HG03139 (cell line): ENCODE measurements around the gene C20orf141.
"Not testable (repeated sequence)": the region's sequence is repeated elsewhere in the genome, so short reads cannot be mapped to it uniquely, and the experiment has no call there.

Experiments used
- ATAC-seq: cut with Tn5 transposase; IDR thresholded peaks from one replicate; pipeline ENCODE4 v1.9.1; 2021; ENCODE audit not compliant: unreplicated experiment

Gene C20orf141

GRCh38 chr20:2814587-2815051 lies at the start of gene C20orf141:
Gene C20orf141 (plus strand): TSS chr20:2814987. CDS start chr20:2815185, 198 bp downstream.
- ATAC-seq: no peak

DNA sequence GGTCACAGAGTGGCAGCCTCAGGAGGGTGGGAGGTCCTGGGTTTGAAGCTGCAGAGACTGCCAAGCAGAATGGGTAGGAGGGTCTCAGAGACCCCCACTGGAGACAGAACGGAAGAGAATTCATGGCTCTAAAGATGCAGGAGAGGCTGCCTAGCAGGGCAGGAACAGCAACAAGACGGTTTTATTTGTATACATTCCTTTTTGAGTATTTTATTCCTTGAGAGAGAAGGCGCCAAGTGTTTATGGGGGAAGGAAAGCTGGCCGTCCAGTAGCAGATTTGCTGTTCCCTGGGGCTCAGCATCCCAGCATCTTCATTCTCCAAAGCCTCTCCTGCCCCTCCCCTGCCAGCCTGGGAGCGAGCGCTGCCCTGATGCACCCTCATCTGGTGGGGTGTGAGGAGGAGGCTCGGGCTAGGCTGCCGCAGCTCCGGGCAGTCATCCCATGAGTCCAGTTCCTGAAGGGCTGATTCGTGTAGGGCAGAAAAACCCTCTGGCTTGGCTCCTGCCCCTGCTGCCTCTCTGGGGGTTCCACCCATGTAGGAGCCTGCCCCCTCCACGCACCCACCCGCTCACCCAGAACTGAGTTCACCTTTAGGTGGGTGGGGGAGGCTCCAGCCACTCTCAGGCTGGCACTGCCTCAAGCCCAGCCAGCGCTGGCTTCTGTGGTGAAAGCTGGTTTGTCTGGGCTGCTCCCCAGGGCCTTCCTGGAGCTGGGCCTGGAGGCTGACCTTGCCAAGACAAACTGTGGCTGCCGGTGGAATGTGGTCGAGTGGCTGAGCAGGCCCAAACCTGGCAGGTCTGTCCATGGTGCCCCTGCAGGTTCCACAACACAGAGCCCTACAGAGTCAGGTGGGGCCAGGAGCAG lies 46.8 kb upstream of the C20orf141 start:
- ATAC-seq: no peak

GRCh38 chr20:2768632-2769015 lies 46.2 kb upstream of the C20orf141 start:
- no peak for ATAC-seq

DNA sequence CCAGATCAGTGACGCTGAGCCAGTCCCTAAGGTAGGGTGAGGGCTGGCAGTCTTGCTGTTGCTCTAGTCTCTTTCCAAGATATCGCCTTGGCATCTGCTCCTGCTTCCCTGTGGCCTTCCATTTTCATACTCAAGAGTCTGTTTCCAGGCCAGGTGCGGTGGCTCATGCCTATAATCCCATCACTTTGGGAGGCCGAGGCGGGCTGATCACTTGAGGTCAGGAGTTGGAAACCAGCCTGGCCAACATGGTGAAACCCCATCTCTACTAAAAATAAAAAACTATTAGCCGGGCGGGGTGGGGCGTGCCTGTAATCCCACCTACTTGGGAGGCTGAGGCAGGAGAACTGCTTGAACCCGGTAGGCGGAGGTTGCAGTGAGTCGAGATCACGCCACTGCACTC lies 44.7 kb upstream of the C20orf141 start:
- ATAC-seq: not testable (repeated sequence)

DNA sequence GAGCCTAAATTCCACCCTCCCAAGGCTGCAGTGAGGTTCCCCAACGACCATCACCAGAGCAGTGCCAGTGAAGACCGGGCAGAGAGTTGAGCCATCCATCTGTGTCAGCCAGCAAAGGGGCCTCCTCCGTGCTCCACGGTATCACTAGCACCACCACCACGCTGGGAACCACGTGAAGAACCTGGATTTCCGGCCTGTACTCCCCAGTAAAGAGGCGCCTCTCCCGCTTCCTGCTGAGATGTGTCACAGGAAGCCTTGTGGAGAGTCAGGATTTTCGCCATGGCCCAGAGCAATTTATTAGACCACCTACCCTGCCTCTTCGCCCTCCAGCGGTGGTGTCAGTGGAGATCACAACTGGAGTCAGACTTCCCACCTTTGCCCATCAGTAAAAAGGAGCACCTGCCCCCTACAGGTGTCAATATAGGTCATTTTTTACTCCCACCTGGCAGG lies 43.1 kb upstream of the C20orf141 start:
- ATAC-seq: no peak

GRCh38 chr20:2773812-2774211 lies 41.0 kb upstream of the C20orf141 start:
- ATAC-seq: no peak

DNA sequence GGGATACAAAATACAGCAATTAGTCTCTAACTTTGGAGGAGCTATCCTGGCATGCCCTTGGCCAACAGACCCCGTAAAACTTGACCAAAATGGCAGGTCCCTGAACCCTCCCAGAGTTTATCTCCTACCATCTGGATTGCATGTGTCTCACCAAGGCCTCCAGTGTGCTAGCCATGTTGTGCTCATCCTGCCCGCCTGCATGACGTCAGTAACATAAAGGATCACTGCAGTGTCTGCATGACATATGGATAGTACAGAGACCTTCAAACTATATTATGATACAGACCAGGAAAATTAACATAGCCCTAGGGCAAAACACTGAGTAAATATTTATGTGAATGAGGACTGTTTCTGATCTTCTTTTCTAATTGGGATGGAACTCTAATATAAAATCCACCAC lies 39.6 kb upstream of the C20orf141 start:
- ATAC-seq: no peak

- no peak for ATAC-seq
Observed at GRCh38 chr20:2778602-2779321, 36.0 kb upstream of the C20orf141 start.

DNA sequence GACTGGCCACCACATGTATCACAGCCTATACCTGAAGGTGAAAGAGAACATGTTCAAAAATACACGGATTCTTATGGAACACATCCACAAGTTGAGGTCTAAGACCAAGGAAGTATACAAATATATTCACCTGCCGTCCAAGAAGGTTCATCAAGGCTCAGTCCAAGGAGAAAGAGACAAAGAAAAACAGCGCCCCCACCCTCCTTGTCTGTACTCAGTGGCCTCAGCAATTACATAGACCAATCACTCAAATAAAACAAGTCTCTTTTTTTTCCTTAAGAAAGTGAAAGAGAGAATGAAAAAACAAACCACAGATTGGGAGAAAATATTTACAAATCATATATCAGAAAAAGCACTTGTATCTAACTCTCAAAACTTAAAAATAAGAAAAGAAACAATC lies 33.8 kb upstream of the C20orf141 start:
- ATAC-seq: no peak

DNA sequence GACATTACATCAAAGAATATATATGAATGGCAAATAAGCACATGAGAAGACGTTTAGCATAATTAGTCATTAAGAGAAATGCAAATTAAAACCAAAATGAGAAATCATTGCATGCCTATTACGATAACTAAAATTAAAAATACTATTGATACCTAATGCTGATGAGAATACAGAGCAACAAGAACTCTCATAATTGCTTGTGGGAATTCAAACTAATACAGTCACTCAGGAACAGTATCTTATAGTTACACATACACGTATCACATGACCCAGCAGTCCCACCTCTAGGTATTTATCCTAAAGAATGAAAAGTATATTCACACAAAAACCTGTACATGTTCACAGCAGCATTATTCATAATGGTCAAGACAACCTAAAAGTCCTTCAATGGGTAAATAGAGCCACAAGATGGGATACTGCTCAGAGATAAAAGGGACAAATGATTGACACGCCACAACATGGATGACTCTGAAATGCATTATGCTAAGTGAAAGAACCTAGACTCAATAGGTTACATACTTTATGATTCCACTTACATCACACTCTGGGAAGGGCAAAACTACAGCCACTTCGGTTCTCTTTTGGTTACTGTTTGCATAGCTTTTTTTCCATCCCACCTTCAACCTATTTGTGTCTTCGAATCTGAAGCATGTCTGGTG lies 30.8 kb upstream of the C20orf141 start:
- no peak for ATAC-seq

DNA sequence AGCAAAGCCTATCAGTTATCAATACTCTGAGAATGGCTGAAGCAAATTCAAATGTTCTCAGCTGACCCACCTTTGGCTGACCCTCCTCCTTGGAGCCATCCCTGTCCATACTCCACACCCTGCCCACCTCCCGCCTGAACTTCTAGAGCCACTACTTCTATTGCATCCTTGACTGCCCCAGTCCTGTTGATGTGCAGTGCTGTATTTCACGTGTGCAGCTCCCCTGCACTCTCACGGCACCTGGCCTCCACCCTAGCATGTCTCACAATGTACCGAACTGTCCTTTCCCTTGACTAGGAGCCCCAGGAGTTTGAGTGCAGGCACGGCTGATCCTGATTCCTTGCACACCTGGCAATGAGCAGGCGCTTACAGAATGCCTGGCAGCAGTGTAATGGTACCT lies 21.3 kb upstream of the C20orf141 start:
- ATAC-seq: no peak

- ATAC-seq: no peak
Observed at GRCh38 chr20:2794202-2794748, 20.5 kb upstream of the C20orf141 start.

DNA sequence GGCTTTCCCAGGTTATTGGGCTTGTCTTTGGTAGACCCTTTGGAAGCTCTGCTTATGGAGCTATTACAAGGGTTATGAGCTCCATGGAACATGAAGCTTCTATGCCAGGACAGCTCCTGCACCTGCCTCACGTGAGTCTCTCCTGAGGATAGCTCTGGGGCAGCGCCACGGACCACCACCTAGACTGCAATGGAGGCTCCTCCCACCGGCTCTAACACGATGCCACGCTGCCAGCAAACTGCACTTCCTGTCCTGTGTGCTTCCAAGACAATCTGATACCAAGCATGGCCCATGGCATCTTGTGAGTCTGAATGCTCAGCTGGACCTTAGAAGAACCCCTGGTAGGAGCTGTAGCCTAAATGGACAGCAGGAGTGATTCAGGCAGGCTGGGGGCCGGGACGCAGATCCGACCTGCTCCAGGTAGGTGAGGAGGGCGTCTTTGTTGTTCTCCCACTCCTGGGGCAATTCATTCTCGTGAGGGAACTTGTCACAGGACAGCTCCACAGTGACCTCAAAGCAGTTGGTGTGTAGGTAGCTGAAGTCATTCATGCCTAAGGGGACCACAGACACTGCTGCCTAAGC lies 19.8 kb upstream of the C20orf141 start:
- ATAC-seq: no peak

DNA sequence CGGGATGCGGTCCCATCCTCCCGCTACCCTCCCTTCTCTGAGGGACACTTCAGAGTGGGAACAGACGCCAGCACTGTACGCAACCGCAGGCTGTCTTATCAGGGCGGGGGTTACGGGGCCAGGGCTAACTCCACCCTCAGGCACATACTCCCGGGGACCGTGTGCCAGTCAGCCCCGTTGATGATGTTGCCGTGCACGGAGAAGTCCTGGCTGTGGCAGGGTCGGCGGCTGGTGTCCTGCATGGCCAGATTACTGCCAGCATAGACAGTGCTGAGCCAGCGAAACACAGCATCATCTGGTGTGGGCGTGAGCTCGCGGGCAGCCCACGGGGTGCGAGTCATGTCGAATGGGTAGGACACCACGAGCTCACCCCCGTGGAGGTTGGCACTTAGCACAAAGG lies 19.3 kb upstream of the C20orf141 start:
- ATAC-seq: no peak

- ATAC-seq: no peak
Observed at GRCh38 chr20:2796011-2796660, 18.7 kb upstream of the C20orf141 start.

GRCh38 chr20:2797136-2797983 lies 17.4 kb upstream of the C20orf141 start:
- ATAC-seq: no peak

DNA sequence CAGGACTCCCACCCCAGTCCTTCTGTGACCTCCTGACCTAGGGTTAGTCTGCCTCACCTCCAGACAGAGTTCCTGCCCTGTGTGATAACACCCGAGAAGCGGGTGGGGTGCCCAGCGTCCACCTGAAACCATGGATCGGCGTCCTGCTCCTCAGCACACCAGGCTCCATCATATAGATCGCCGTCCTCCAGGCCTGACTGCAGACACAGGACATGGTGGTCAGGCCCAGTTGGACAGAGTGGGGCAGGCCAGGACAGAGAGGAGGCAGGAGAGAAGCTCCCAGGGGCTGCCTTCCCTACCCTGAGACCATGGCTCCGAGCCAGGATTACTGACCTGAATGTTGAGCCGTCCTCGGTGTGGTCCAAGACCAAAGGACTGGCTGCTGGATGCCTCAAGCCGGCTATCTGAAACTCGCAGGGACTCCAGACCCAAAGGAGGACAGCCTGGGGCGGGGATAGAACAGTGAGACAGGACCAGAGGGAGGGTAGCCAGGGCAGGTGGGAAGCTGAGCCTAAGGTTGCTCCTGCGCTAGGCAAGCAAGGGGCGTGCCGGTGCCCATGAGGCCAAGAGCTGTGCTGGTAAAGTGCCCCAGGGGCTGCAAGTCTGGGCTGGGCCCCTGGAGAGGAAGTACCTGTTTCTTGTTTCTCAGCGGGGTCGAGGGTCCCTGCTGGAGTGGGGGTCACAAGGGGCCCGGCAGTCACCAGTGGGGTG lies 16.5 kb upstream of the C20orf141 start:
- no peak for ATAC-seq

DNA sequence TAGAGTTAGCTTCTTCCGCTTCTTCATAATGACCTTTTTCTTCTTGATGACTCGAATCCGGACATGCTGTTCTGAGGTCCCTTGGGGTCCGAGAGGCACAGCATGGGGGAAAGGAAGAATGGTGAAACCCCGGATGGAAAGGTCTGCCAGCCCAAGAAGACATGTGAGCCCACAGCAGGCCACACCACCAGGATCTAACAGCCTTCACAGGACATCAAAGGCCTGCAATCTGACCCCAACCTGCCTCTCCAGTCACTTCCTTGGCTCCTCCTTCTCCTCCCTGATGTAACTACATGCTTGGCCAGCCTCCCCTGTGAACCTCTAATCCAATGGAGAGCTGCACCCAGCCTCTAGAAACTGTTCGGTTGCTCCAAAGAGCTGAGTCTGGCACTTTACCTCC lies 16.0 kb upstream of the C20orf141 start:
- no peak for ATAC-seq

DNA sequence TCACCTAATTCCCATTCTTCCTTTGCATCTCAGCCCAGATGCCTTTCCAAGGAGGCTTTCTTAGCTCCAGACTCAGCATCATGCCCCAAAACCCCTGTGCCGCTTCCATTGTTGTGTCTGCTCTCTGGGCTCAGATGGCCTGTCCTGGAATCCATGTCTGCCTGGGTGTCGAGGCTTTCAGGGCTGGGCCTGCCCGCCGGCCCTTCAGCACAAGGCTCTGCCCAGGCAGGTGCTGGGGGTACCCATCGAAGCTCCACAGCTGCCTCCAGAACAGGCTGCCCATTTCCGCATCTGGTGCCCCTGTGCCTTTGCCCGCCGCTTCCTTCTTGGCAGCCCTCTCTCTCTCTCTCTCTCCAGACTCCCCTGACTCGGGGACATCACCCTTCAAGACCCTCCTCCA lies 15.5 kb upstream of the C20orf141 start:
- ATAC-seq: no peak
